H1 (cell line): Measurements from ENCODE around the gene ATXN1L. TPM values are rescaled to one million over a fixed set of nuclear protein-coding genes. Genes with fewer than 3 reads are reported as not detected.

Experiments
- BCL11A ChIP-seq, 2 experiments: IDR thresholded peaks; one replicate each; pipeline ENCODE4 v1.6.1; 2011; ENCODE audit warnings: low read depth in 2 of 2, low read length in 2 of 2, mild to moderate bottlenecking in 2 of 2
- EGR1 ChIP-seq: IDR thresholded peaks from 2 replicates; pipeline ENCODE4 v1.6.1; 2011; ENCODE audit warnings: low read depth, low read length, borderline replicate concordance
- HDAC2 ChIP-seq, 2 experiments: fragments of 300-600 bp in 1 of 2; sonication (generic) in 1 of 2; IDR thresholded peaks; 2 replicates each; pipeline ENCODE4 v1.6.1; 2011 to 2012; ENCODE audit warnings: low read depth in 2 of 2, low read length in 2 of 2, mild to moderate bottlenecking in 2 of 2, moderate library complexity in 2 of 2, borderline replicate concordance in 1 of 2, inconsistent platforms in 1 of 2
- MAFK ChIP-seq: IDR thresholded peaks from 2 replicates; pipeline ENCODE4 v1.6.1; 2012; ENCODE audit warnings: low read depth, mild to moderate bottlenecking, improper control_type of control experiment, low read length
- RNF2 ChIP-seq: fragments of 200-900, 300-1000 bp; sonication (generic); IDR thresholded peaks from 2 replicates; pipeline ENCODE4 v1.7.1; 2016; ENCODE audit warnings: borderline replicate concordance, low read depth, mild to moderate bottlenecking, antibody characterized with exemption, low read length; ENCODE audit not compliant: poor library complexity, severe bottlenecking; ENCODE audit errors: missing control alignments
- polyA plus RNA-seq, 7 experiments: library from polyadenylated mRNA; depleted of rRNA in 3 of 7; stranded (reverse) in 5 of 7; unstranded in 2 of 7; fragments of >200 nt in 5 of 7; fragments of 200-250 nt in 2 of 7; gene quantifications; 1 replicate in 5 of 7; 2 replicates in 1 of 7; 4 replicates in 1 of 7; pipeline versions ENCODE4 v1.2.1 to v1.2.3, GENCODE V29; 2011 to 2013; ENCODE audit warnings: missing spikeins in 2 of 7, mixed read lengths in 2 of 7
- total RNA-seq: library from RNA; stranded (reverse); fragmentation: NEBNext Ultra II Directional; extraction: Animal tissue kit (Norgen Biotek cat#: 25700); gene quantifications from 2 replicates; pipeline ENCODE4 v1.2.1, GENCODE V29; 2021
- TF ChIP-seq, protein P1 (sequence below): fragments of 300-600 bp; sonication (generic); IDR thresholded peaks from 2 replicates; pipeline ENCODE4 v1.7.1; 2012; ENCODE audit warnings: low read length, moderate library complexity, mild to moderate bottlenecking, inconsistent platforms; ENCODE audit not compliant: insufficient replicate concordance
- TF ChIP-seq, protein P2 (sequence below), 3 experiments: IDR thresholded peaks; 1 replicate in 2 of 3; 2 replicates in 1 of 3; pipeline versions ENCODE4 v1.5.1 to v1.6.1; 2011; ENCODE audit warnings: low read length in 3 of 3, mild to moderate bottlenecking in 3 of 3, inconsistent platforms in 2 of 3, low read depth in 1 of 3, moderate library complexity in 1 of 3; ENCODE audit not compliant: insufficient read depth in 1 of 3; ENCODE audit errors: control extremely low read depth in 1 of 3

The ATXN1L gene
- total and polyA plus RNA-seq, 2 of the 8 experiments (the other 6 are each of a cell fraction or from before 2014, with no cell fraction given), result 12.1 to 23.8 TPM

DNA sequence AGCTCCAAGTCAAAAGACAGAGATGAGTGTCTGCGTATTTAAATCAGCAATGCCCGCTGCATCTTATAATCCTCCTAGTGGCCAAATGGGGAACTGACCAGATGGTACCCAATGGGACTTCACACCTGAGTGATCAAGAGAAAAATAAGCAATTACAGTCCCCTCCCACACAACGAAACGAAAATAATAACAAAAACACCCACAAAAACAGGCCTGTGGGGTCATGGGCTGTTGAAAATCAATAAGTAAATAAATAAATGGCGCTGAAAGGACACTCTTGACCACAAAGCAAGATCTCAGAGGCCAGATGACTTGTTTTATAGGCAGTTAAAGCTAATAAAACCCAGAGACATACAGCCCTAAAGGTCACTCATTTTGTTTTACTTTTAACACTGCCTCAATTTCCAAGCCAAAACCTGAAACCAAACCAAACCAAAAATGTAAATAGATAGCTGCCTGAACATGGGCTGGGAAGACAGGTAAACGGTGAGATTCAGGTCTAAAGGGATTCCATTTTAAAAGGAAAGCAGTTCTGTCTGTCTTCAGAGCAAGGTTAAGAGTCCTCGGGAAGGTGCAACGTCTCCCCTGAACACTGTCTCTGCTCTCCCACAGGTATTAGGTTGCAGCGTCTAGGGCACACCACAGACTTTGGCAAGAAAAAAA lies 36.9 kb downstream of the ATXN1L start (continued):
- TF ChIP-seq, protein P1, sequence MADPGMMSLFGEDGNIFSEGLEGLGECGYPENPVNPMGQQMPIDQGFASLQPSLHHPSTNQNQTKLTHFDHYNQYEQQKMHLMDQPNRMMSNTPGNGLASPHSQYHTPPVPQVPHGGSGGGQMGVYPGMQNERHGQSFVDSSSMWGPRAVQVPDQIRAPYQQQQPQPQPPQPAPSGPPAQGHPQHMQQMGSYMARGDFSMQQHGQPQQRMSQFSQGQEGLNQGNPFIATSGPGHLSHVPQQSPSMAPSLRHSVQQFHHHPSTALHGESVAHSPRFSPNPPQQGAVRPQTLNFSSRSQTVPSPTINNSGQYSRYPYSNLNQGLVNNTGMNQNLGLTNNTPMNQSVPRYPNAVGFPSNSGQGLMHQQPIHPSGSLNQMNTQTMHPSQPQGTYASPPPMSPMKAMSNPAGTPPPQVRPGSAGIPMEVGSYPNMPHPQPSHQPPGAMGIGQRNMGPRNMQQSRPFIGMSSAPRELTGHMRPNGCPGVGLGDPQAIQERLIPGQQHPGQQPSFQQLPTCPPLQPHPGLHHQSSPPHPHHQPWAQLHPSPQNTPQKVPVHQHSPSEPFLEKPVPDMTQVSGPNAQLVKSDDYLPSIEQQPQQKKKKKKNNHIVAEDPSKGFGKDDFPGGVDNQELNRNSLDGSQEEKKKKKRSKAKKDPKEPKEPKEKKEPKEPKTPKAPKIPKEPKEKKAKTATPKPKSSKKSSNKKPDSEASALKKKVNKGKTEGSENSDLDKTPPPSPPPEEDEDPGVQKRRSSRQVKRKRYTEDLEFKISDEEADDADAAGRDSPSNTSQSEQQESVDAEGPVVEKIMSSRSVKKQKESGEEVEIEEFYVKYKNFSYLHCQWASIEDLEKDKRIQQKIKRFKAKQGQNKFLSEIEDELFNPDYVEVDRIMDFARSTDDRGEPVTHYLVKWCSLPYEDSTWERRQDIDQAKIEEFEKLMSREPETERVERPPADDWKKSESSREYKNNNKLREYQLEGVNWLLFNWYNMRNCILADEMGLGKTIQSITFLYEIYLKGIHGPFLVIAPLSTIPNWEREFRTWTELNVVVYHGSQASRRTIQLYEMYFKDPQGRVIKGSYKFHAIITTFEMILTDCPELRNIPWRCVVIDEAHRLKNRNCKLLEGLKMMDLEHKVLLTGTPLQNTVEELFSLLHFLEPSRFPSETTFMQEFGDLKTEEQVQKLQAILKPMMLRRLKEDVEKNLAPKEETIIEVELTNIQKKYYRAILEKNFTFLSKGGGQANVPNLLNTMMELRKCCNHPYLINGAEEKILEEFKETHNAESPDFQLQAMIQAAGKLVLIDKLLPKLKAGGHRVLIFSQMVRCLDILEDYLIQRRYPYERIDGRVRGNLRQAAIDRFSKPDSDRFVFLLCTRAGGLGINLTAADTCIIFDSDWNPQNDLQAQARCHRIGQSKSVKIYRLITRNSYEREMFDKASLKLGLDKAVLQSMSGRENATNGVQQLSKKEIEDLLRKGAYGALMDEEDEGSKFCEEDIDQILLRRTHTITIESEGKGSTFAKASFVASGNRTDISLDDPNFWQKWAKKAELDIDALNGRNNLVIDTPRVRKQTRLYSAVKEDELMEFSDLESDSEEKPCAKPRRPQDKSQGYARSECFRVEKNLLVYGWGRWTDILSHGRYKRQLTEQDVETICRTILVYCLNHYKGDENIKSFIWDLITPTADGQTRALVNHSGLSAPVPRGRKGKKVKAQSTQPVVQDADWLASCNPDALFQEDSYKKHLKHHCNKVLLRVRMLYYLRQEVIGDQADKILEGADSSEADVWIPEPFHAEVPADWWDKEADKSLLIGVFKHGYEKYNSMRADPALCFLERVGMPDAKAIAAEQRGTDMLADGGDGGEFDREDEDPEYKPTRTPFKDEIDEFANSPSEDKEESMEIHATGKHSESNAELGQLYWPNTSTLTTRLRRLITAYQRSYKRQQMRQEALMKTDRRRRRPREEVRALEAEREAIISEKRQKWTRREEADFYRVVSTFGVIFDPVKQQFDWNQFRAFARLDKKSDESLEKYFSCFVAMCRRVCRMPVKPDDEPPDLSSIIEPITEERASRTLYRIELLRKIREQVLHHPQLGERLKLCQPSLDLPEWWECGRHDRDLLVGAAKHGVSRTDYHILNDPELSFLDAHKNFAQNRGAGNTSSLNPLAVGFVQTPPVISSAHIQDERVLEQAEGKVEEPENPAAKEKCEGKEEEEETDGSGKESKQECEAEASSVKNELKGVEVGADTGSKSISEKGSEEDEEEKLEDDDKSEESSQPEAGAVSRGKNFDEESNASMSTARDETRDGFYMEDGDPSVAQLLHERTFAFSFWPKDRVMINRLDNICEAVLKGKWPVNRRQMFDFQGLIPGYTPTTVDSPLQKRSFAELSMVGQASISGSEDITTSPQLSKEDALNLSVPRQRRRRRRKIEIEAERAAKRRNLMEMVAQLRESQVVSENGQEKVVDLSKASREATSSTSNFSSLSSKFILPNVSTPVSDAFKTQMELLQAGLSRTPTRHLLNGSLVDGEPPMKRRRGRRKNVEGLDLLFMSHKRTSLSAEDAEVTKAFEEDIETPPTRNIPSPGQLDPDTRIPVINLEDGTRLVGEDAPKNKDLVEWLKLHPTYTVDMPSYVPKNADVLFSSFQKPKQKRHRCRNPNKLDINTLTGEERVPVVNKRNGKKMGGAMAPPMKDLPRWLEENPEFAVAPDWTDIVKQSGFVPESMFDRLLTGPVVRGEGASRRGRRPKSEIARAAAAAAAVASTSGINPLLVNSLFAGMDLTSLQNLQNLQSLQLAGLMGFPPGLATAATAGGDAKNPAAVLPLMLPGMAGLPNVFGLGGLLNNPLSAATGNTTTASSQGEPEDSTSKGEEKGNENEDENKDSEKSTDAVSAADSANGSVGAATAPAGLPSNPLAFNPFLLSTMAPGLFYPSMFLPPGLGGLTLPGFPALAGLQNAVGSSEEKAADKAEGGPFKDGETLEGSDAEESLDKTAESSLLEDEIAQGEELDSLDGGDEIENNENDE, result no peak
- TF ChIP-seq EGR1 (no peak), HDAC2 (IDR thresholded peaks at IDR 0.05; ENCODE audit: borderline replicate concordance in 1 of 2, low read depth in 2 of 2, low read length in 2 of 2) (no peak), RNF2 (no peak), MAFK (no peak), BCL11A (IDR thresholded peaks at IDR 0.05; ENCODE audit: low read depth in 2 of 2, low read length in 2 of 2) (no peak)
- TF ChIP-seq, protein P2, sequence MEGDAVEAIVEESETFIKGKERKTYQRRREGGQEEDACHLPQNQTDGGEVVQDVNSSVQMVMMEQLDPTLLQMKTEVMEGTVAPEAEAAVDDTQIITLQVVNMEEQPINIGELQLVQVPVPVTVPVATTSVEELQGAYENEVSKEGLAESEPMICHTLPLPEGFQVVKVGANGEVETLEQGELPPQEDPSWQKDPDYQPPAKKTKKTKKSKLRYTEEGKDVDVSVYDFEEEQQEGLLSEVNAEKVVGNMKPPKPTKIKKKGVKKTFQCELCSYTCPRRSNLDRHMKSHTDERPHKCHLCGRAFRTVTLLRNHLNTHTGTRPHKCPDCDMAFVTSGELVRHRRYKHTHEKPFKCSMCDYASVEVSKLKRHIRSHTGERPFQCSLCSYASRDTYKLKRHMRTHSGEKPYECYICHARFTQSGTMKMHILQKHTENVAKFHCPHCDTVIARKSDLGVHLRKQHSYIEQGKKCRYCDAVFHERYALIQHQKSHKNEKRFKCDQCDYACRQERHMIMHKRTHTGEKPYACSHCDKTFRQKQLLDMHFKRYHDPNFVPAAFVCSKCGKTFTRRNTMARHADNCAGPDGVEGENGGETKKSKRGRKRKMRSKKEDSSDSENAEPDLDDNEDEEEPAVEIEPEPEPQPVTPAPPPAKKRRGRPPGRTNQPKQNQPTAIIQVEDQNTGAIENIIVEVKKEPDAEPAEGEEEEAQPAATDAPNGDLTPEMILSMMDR (IDR thresholded peaks at IDR 0.05; ENCODE audit: control extremely low read depth in 1 of 3, insufficient read depth in 1 of 3, low read depth in 1 of 3, low read length in 3 of 3), result peak; percentile 24 to 81 (median 69)
